OCI-LY3 (cell line): Measurements from ENCODE around the gene PDYN.

Source experiments
- H2AFZ ChIP-seq: fragments of 200-600, 300-600 bp; shearing (Covaris generic); 2 replicates; pipeline ENCODE4 v1.6.0; 2014; ENCODE audit warnings: antibody characterized with exemption, low read depth, low read length
- H3K27ac ChIP-seq: fragments of 200-600, 300-600 bp; sonication (generic); 2 replicates; pipeline ENCODE4 v1.5.1; 2014; ENCODE audit warnings: mild to moderate bottlenecking, low read length, moderate library complexity, mixed read lengths
- H3K27me3 ChIP-seq: fragments of 200-600, 300-600 bp; sonication (generic); 2 replicates; pipeline ENCODE4 v1.6.1; 2014; ENCODE audit warnings: low read depth, low read length, mixed read lengths
- H3K36me3 ChIP-seq: fragments of 200-600, 300-600 bp; sonication (generic); replicated peaks from 2 replicates; pipeline ENCODE3; 2014; ENCODE audit warnings: low read depth, low read length, mixed read lengths
- H3K4me1 ChIP-seq: fragments of 300-600, 200-600 bp; sonication (generic); 2 replicates; pipeline ENCODE4 v1.6.1; 2014; ENCODE audit warnings: low read length, mixed read lengths
- H3K4me2 ChIP-seq: fragments of 200-600, 300-600 bp; sonication (generic); 2 replicates; pipeline ENCODE4 v1.6.1; 2014; ENCODE audit warnings: low read length, mixed read lengths
- H3K4me3 ChIP-seq: fragments of 300-600, 200-600 bp; sonication (generic); 2 replicates; pipeline ENCODE4 v1.5.1; 2014; ENCODE audit warnings: antibody characterized with exemption, mild to moderate bottlenecking, low read length, moderate library complexity
- H3K79me2 ChIP-seq: fragments of 300-600, 200-600 bp; shearing (Covaris generic); 2 replicates; pipeline ENCODE4 v1.6.1; 2014; ENCODE audit warnings: mild to moderate bottlenecking, low read length, mixed read lengths
- H3K9ac ChIP-seq: fragments of 300-600, 200-600 bp; shearing (Covaris generic); 2 replicates; pipeline ENCODE4 v1.6.0; 2014; ENCODE audit warnings: mild to moderate bottlenecking, low read length, moderate library complexity
- H3K9me3 ChIP-seq: fragments of 200-600, 300-600 bp; shearing (Covaris generic); 2 replicates; pipeline ENCODE4 v1.6.1; 2014; ENCODE audit warnings: low read length, mixed read lengths; ENCODE audit not compliant: insufficient read depth
- H4K20me1 ChIP-seq: fragments of 200-600, 300-600 bp; sonication (generic); 2 replicates; pipeline ENCODE4 v1.6.1; 2016; ENCODE audit warnings: low read length, mixed read lengths; ENCODE audit not compliant: insufficient read depth
- EZH2phosphoT487 ChIP-seq: fragments of 200-600 bp; shearing (Covaris generic); IDR thresholded peaks from 2 replicates; pipeline ENCODE4 v1.6.1; 2018; ENCODE audit warnings: antibody characterized with exemption, mixed run types, low read depth
- TF ChIP-seq, protein P1 (sequence below): fragments of 200-600, 300-600 bp; sonication (generic); IDR thresholded peaks from 2 replicates; pipeline ENCODE4 v1.5.1; 2014; ENCODE audit warnings: antibody characterized with exemption, low read length, low read depth

The PDYN gene

DNA sequence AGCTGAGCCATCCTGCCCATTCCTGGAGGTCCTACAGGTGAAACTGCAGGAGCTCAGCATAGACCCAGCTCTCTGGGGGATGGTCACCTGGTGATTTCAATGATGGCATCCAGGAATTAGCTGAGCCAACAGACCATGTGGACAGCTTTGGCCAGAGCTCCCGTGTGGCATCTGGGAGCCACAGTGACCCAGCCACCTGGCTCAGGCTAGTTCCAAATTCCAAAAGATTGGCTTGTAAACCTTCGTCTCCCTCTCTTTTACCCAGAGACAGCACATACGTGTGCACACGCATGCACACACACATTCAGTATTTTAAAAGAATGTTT is 54.6 kb downstream of the PDYN start:
- peaks cover 11% of the 10 kb centered on the region for H3K36me3 ChIP-seq
- H3K9ac ChIP-seq = no peak overlapping the region
- H3K27ac ChIP-seq = no peak overlapping the region
- no peak overlapping the region for H3K4me2 ChIP-seq
- H3K27me3 ChIP-seq = peaks cover 9% of the 10 kb centered on the region; the same call in 1 of the 2 replicates
- H3K9me3 ChIP-seq = no peaks in the 10 kb centered on the region
- TF ChIP-seq, protein P1, sequence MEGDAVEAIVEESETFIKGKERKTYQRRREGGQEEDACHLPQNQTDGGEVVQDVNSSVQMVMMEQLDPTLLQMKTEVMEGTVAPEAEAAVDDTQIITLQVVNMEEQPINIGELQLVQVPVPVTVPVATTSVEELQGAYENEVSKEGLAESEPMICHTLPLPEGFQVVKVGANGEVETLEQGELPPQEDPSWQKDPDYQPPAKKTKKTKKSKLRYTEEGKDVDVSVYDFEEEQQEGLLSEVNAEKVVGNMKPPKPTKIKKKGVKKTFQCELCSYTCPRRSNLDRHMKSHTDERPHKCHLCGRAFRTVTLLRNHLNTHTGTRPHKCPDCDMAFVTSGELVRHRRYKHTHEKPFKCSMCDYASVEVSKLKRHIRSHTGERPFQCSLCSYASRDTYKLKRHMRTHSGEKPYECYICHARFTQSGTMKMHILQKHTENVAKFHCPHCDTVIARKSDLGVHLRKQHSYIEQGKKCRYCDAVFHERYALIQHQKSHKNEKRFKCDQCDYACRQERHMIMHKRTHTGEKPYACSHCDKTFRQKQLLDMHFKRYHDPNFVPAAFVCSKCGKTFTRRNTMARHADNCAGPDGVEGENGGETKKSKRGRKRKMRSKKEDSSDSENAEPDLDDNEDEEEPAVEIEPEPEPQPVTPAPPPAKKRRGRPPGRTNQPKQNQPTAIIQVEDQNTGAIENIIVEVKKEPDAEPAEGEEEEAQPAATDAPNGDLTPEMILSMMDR = no peak
- no peak for TF ChIP-seq EZH2phosphoT487
- H3K79me2 ChIP-seq = no peaks in the 10 kb centered on the region
- H3K4me1 ChIP-seq = no peaks in the 10 kb centered on the region
- no peak overlapping the region for H2AFZ ChIP-seq
- H3K4me3 ChIP-seq = no peak overlapping the region
- no peaks in the 10 kb centered on the region for H4K20me1 ChIP-seq

DNA sequence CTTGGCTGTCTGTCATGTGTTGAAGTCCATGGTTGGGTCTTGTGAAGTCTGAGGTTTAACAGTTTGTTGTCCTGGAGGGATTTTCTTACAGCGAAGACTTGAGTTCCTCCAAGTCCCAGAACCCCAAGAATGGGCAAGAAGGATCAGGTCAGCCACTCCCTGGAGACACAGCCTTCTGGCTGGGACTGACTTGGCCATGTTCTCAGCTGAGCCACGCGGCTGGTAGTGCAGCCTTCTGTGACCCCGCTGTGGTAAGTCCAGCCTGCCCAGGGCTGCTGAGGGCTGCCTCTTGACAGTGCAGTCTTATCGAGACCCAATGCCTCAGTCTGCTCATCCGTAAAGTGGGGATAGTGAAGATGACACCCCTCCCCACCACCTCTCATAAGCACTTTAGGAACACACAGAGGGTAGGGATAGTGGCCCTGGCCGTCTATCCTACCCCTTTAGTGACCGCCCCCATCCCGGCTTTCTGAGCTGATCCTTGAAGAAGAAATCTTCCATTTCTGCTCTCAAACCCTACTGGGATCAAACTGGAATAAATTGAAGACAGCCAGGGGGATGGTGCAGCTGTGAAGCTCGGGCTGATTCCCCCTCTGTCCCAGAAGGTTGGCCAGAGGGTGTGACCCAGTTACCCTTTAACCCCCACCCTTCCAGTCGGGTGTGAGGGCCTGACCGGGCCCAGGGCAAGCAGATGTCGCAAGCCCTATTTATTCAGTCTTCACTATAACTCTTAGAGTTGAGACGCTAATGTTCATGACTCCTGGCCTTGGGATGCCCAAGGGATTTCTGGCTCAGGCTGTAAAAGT is 55.2 kb downstream of the PDYN start:
- H4K20me1 ChIP-seq = no peaks in the 10 kb centered on the region
- peaks cover 11% of the 10 kb centered on the region for H3K36me3 ChIP-seq
- H3K9me3 ChIP-seq = no peaks in the 10 kb centered on the region
- no peak overlapping the region for H3K4me2 ChIP-seq
- H3K27ac ChIP-seq = no peak overlapping the region
- no peak overlapping the region for H2AFZ ChIP-seq
- TF ChIP-seq, protein P1 = no peak
- no peak overlapping the region for H3K9ac ChIP-seq
- no peaks in the 10 kb centered on the region for H3K79me2 ChIP-seq
- H3K4me3 ChIP-seq = no peak overlapping the region
- 0 out of 2 replicates have a peak, but pooled peaks cover 4% of the 10 kb centered on the region for H3K27me3 ChIP-seq
- no peaks in the 10 kb centered on the region for H3K4me1 ChIP-seq

DNA sequence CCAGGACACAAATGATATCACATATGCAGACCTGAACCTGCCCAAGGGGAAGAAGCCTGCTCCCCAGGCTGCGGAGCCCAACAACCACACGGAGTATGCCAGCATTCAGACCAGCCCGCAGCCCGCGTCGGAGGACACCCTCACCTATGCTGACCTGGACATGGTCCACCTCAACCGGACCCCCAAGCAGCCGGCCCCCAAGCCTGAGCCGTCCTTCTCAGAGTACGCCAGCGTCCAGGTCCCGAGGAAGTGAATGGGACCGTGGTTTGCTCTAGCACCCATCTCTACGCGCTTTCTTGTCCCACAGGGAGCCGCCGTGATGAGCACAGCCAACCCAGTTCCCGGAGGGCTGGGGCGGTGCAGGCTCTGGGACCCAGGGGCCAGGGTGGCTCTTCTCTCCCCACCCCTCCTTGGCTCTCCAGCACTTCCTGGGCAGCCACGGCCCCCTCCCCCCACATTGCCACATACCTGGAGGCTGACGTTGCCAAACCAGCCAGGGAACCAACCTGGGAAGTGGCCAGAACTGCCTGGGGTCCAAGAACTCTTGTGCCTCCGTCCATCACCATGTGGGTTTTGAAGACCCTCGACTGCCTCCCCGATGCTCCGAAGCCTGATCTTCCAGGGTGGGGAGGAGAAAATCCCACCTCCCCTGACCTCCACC is 56.4 kb downstream of the PDYN start:
- Histone ChIP-seq H2AFZ (no peak overlapping the region), H3K27ac (no peak overlapping the region), H3K9me3 (no peaks in the 10 kb centered on the region), H4K20me1 (no peaks in the 10 kb centered on the region), H3K4me1 (no peaks in the 10 kb centered on the region), H3K9ac (no peak overlapping the region), H3K4me3 (no peak overlapping the region), H3K36me3 (peaks cover 11% of the 10 kb centered on the region), H3K79me2 (no peaks in the 10 kb centered on the region), H3K4me2 (no peak overlapping the region), H3K27me3 (no peaks in the 10 kb centered on the region)
- TF ChIP-seq, protein P1 = no peak
- no peak for TF ChIP-seq EZH2phosphoT487

DNA sequence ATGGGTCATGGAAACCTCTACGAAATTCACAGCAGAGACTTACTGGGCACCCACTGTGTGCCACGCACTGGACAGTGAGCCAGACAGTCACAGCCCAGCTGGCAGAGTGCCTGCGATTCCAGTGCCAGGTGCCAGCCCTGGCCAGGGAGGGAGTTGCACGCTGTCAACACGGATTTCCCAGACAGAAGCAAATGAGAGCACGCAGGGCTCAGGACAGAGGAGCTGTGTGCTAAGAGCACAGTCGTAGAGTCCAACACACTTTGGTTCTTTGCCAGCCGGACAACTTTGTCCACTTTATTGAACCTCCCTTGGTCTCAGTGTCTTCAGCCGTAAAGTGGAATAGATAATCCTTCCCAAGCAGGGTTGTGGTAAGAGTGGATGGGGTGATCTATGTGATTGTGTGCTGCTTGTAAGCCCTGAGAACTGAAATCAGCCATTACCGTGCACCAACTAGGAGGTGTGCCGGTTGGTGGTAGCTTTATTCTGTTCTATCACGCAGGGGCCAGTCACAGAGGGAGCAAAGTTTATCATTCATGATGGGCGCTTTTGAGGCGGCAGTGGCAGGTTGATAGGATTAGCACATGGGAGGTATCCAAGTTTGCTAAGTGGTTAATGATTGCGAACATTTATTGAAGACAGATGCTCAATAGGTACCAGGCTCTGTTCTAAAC is 58.0 kb downstream of the PDYN start:
- Histone ChIP-seq H3K4me1 (no peaks in the 10 kb centered on the region), H3K4me2 (no peak overlapping the region), H3K4me3 (no peak overlapping the region), H3K79me2 (no peaks in the 10 kb centered on the region), H3K27ac (no peak overlapping the region), H3K9ac (no peak overlapping the region), H3K36me3 (peaks cover 13% of the 10 kb centered on the region), H4K20me1 (no peaks in the 10 kb centered on the region), H3K27me3 (no peaks in the 10 kb centered on the region), H3K9me3 (no peaks in the 10 kb centered on the region), H2AFZ (no peak overlapping the region)
- TF ChIP-seq, protein P1 = no peak
- no peak for TF ChIP-seq EZH2phosphoT487
